Endodermal cell (in vitro differentiated cells): ENCODE measurements around the gene NOVA1. TPM values are rescaled to one million over a fixed set of nuclear protein-coding genes. Genes with fewer than 3 reads are reported as not detected.

Source experiments
- DNase-seq: peaks from one replicate; pipeline ENCODE4 v3.0.0-alpha.2; 2017
- H3K27ac ChIP-seq: 2 replicates; pipeline ENCODE4 v1.5.1; 2013; ENCODE audit warnings: mild to moderate bottlenecking, low read depth, low read length, moderate library complexity
- H3K27me3 ChIP-seq: 2 replicates; pipeline ENCODE4 v1.6.1; 2013; ENCODE audit warnings: mild to moderate bottlenecking, low read length, moderate library complexity; ENCODE audit not compliant: insufficient read depth, control insufficient read depth, poor library complexity, severe bottlenecking
- H3K36me3 ChIP-seq: 2 replicates; pipeline ENCODE4 v1.7.0; 2013; ENCODE audit warnings: mild to moderate bottlenecking, low read length, moderate library complexity; ENCODE audit not compliant: control insufficient read depth, insufficient read depth
- H3K4me1 ChIP-seq: one replicate; pipeline ENCODE4 v1.7.0; 2013; ENCODE audit warnings: low read length; ENCODE audit not compliant: control insufficient read depth, insufficient read depth
- H3K4me3 ChIP-seq: 2 replicates; pipeline ENCODE4 v1.5.1; 2013; ENCODE audit warnings: mild to moderate bottlenecking, low read length, moderate library complexity
- H3K9ac ChIP-seq: 2 replicates; pipeline ENCODE4 v1.6.1; 2013; ENCODE audit warnings: mild to moderate bottlenecking, low read length, moderate library complexity; ENCODE audit not compliant: poor library complexity, severe bottlenecking; ENCODE audit errors: extremely low read depth
- H3K9me3 ChIP-seq: 2 replicates; pipeline ENCODE4 v1.6.1; 2013; ENCODE audit warnings: mild to moderate bottlenecking, low read length, moderate library complexity; ENCODE audit not compliant: control insufficient read depth
- H3K27ac Mint-ChIP-seq: 2 replicates; pipeline ENCODE4 v1.8.0; 2020; ENCODE audit warnings: mixed read lengths
- H3K27me3 Mint-ChIP-seq: 2 replicates; pipeline ENCODE4 v1.8.0; 2021; ENCODE audit warnings: mild to moderate bottlenecking, mixed read lengths; ENCODE audit not compliant: insufficient read depth
- H3K36me3 Mint-ChIP-seq: 2 replicates; pipeline ENCODE4 v1.8.0; 2020; ENCODE audit warnings: low read depth, mixed read lengths
- H3K4me1 Mint-ChIP-seq: 2 replicates; pipeline ENCODE4 v1.8.0; 2020; ENCODE audit warnings: mixed read lengths
- H3K4me3 Mint-ChIP-seq: 2 replicates; pipeline ENCODE4 v1.8.0; 2020; ENCODE audit warnings: mild to moderate bottlenecking, moderate library complexity, mixed read lengths
- H3K9me3 Mint-ChIP-seq: 2 replicates; pipeline ENCODE4 v1.8.0; 2020; ENCODE audit warnings: mild to moderate bottlenecking, mixed read lengths
- CTCF ChIP-seq: fragments of 200-600 bp; sonication (generic); conservative IDR thresholded peaks from 2 replicates; pipeline ENCODE4 v1.5.0; 2021; ENCODE audit warnings: antibody characterized with exemption, mild to moderate bottlenecking
- WGBS, 2 experiments: methylation state at CpG; one replicate each; pipeline versions ENCODE4 v1.1.5 to v1.1.7; 2013; ENCODE audit warnings: missing lambda C conversion rate in 2 of 2, mixed read lengths in 1 of 2; ENCODE audit not compliant: insufficient coverage in 1 of 2, insufficient read length in 1 of 2; 5-methylcytosine and 5-hydroxymethylcytosine counted together
- total RNA-seq, 2 donors: library from RNA; stranded (reverse); fragmentation: NEBNext Ultra II Directional in 1 of 2; extraction: Animal tissue kit (Norgen Biotek cat#: 25700) in 1 of 2; gene quantifications; 2 replicates in 1 of 2; 3 replicates in 1 of 2; pipeline ENCODE4 v1.2.1, GENCODE V29; 2021

Gene NOVA1
- total RNA-seq, 2 donors from 2014 or later: 25.4 to 25.5 TPM

DNA sequence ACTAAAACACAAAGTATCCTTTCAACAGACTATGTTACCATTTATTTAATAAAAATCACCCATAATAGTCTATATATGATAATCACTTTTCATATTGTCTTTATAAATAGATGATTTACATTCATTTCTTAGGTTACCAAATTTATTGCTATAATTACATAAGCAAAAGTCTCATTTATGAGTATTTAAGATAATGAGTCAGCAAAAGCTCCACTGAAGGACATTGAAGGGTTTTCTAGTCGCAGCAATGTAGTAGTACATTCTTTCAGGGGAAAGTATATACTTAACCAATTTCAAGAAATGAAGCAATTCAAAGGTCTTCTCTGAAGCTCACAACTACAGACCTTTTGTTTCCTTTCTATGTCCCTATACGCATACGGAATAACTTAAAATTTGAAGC, 110.9 kb downstream of the NOVA1 start:
- H3K9me3 ChIP-seq: no peaks in the 10 kb centered on the region
- peaks cover 19% of the 10 kb centered on the region for H3K36me3 Mint-ChIP-seq
- DNase-seq: no peak
- 90 to 100% methylated on average over 3 of the region's 3 CpGs for WGBS, 2 experiments
- no peaks in the 10 kb centered on the region for H3K4me1 Mint-ChIP-seq
- no peaks in the 10 kb centered on the region for H3K27me3 Mint-ChIP-seq
- no peaks in the 10 kb centered on the region for H3K27me3 ChIP-seq
- no peaks in the 10 kb centered on the region for H3K36me3 ChIP-seq
- no peak overlapping the region for H3K27ac ChIP-seq
- H3K9ac ChIP-seq: no peak overlapping the region
- no peak for TF ChIP-seq CTCF
- peaks cover 2% of the 10 kb centered on the region for H3K9me3 Mint-ChIP-seq
- no peak overlapping the region for H3K27ac Mint-ChIP-seq
- H3K4me1 ChIP-seq: no peaks in the 10 kb centered on the region
- no peak overlapping the region for H3K4me3 Mint-ChIP-seq
- no peak overlapping the region for H3K4me3 ChIP-seq

- 86 to 87% methylated on average over 1 to 2 of the region's 2 CpGs for WGBS, 2 experiments
- H3K27ac Mint-ChIP-seq: no peak overlapping the region
Measured at GRCh38 chr14:26484562-26484961, 113.3 kb downstream of the NOVA1 start.

DNA sequence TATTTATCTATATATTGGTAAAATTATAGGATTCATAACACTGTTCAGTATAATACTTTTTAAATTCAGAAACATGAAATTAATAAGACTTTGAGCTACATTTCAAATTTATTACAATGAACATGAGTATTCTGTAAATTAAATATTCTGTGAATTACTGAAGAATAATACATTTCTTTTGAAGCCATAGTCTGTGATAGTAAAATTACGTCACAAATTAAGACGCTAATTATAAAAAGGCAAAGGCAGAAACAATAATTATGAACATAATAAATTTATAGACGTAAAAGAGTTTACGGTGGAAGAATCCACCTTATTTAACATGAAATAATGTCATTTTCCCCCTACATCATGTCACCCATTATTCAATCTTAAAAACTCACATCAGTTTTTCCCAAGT, 118.9 kb downstream of the NOVA1 start:
- no peak for DNase-seq
- 91 to 100% methylated on average over 2 to 3 of the region's 4 CpGs for WGBS, 2 experiments
- H3K9me3 Mint-ChIP-seq: no peaks in the 10 kb centered on the region
- Histone ChIP-seq H3K36me3 (no peaks in the 10 kb centered on the region), H3K4me1 (no peaks in the 10 kb centered on the region), H3K27ac (no peak overlapping the region), H3K27me3 (no peaks in the 10 kb centered on the region), H3K9me3 (no peaks in the 10 kb centered on the region), H3K9ac (no peak overlapping the region), H3K4me3 (no peak overlapping the region)
- no peak overlapping the region for H3K4me3 Mint-ChIP-seq
- TF ChIP-seq CTCF: no peak
- peaks cover 4% of the 10 kb centered on the region for H3K36me3 Mint-ChIP-seq
- no peaks in the 10 kb centered on the region for H3K4me1 Mint-ChIP-seq
- no peaks in the 10 kb centered on the region for H3K27me3 Mint-ChIP-seq
- no peak overlapping the region for H3K27ac Mint-ChIP-seq

More at GRCh38 chr14:26484562-26484961, 113.3 kb downstream of the NOVA1 start:
- Mint-ChIP-seq H3K4me3 (no peak overlapping the region), H3K27me3 (no peaks in the 10 kb centered on the region), H3K4me1 (no peaks in the 10 kb centered on the region), H3K36me3 (peaks cover 9% of the 10 kb centered on the region), H3K9me3 (no peaks in the 10 kb centered on the region)
- DNase-seq: no peak
- no peak for TF ChIP-seq CTCF
- Histone ChIP-seq H3K27ac (no peak overlapping the region), H3K4me1 (no peaks in the 10 kb centered on the region), H3K4me3 (no peak overlapping the region), H3K9me3 (no peaks in the 10 kb centered on the region), H3K9ac (no peak overlapping the region), H3K27me3 (no peaks in the 10 kb centered on the region), H3K36me3 (no peaks in the 10 kb centered on the region)
